Kidney (tissue), 14 donors: Measurements from ENCODE around the gene NEK8. TPM values are rescaled to one million over a fixed set of nuclear protein-coding genes. Genes with fewer than 3 reads are reported as not detected.

Experiments used
- DNase-seq, 5 donors: peaks; one replicate each; pipeline ENCODE4 v3.0.0-alpha.2; 2013 to 2020
- FAIRE-seq: peaks from 2 replicates; lab custom pipeline; 2012; peaks lifted over from hg19 to GRCh38; lab: Jason Lieb, UNC
- H3K27ac ChIP-seq, 2 donors: one replicate each; pipeline ENCODE4 v1.7.0; 2013; ENCODE audit warnings: low read depth in 2 of 2, low read length in 2 of 2, inconsistent platforms in 1 of 2
- H3K27me3 ChIP-seq: one replicate; pipeline ENCODE4 v1.7.1; 2013; ENCODE audit warnings: low read length, inconsistent platforms; ENCODE audit not compliant: control insufficient read depth, insufficient read depth
- H3K36me3 ChIP-seq, 3 donors: one replicate each; pipeline versions ENCODE4 v1.7.0 to v1.7.1; 2013; ENCODE audit warnings: low read length in 3 of 3, control low read depth in 1 of 3, inconsistent platforms in 1 of 3; ENCODE audit not compliant: insufficient read depth in 3 of 3, control insufficient read depth in 2 of 3
- H3K4me1 ChIP-seq, 3 donors: one replicate each; pipeline versions ENCODE4 v1.7.0 to v1.7.1; 2013; ENCODE audit warnings: low read length in 3 of 3, inconsistent platforms in 1 of 3, low read depth in 1 of 3; ENCODE audit not compliant: control insufficient read depth in 2 of 3, insufficient read depth in 2 of 3
- H3K4me3 ChIP-seq, 3 donors: one replicate each; pipeline versions ENCODE4 v1.7.0 to v1.8.1; 2013; ENCODE audit warnings: low read length in 3 of 3, control low read depth in 1 of 3, inconsistent platforms in 1 of 3
- H3K9ac ChIP-seq, 3 donors: one replicate each; pipeline versions ENCODE4 v1.7.0 to v1.7.1; 2013; ENCODE audit warnings: low read length in 3 of 3, control low read depth in 1 of 3, inconsistent platforms in 1 of 3
- H3K9me3 ChIP-seq, 3 donors: one replicate each; pipeline versions ENCODE4 v1.7.0 to v1.7.1; 2013; ENCODE audit warnings: low read length in 3 of 3, control low read depth in 1 of 3, inconsistent platforms in 1 of 3; ENCODE audit not compliant: control insufficient read depth in 2 of 3, insufficient read depth in 1 of 3
- intact Hi-C: fragments of 100-400 bp; cut with DNase I; formaldehyde crosslinking; loops from one replicate; pipeline ENCODE4 v1.11.1; 2022
- polyA plus RNA-seq: library from polyadenylated mRNA; stranded (reverse); fragments of 350-450 nt; fragmentation: Illumina TruSeq; extraction: RNeasy Lipid Tissue Mini Kit (QIAGEN cat#74804); gene quantifications from one replicate; pipeline ENCODE4 v1.2.3, GENCODE V29; 2014; ENCODE audit warnings: low read depth, low replicate concordance; ENCODE audit not compliant: insufficient read depth
- total RNA-seq: library from RNA; stranded (reverse); fragmentation: NEBNext Ultra II Directional; extraction: Animal tissue kit (Norgen Biotek cat#: 25700); gene quantifications from one replicate; pipeline ENCODE4 v1.2.1, GENCODE V29; 2021
- TF ChIP-seq, protein P1 (sequence below): IDR thresholded peaks from 3 replicates; pipeline ENCODE4 v1.5.1; 2012; ENCODE audit warnings: mild to moderate bottlenecking, moderate library complexity, borderline replicate concordance; ENCODE audit not compliant: insufficient read depth; ENCODE audit errors: extremely low read depth
- donor health status: control.
- donor health status: control.
- donor health status: control.
- donor health status: control.
- donor health status: control.
- donor health status: DM: yes; HTN: yes; CAD: no.
- donor health status: Normal renal cell carcinoma (clear cell type).

NEK8 gene
- total and polyA plus RNA-seq, 2 donors from 2014 or later = 4.7 to 20.6 TPM

DNA sequence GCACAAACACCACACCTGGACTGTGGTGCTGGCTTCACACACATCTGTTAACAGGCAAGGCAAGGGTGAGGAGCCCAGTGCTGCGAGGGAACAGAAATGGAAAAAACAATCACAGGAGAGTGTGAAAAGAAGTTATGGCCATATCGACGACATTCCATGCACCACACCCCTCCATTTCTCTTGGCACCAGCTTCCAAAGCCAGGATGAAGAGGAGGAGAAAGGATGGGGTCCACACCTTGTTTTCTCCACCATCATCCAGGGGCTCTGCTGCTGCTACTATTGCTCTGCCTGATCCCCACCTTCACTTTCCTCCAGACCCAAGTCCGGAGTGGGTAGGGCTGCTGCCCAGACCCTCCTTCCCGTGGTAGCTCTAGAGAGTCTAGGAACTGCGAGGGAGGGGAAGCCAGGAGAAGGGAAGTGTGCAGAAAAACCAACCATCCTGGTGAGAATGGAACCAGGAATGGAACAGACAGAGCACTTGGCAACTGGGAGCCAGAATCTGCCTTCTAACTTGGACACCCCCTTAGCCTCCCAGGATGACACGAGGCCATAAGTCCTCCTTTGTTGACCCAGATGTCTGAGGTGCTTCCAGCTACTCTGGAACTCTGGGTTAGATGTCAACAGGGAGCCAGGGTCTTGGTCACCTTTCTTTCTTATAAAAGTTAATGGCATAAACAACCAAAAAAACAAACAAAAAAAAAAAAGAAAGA, 15.7 kb upstream of the NEK8 start:
- peaks cover 0 to 15% (median 5%) of the 10 kb centered on the region in 3 donors for H3K36me3 ChIP-seq
- no peak overlapping the region for H3K27ac ChIP-seq
- H3K27me3 ChIP-seq = no peaks in the 10 kb centered on the region
- TF ChIP-seq, protein P1, sequence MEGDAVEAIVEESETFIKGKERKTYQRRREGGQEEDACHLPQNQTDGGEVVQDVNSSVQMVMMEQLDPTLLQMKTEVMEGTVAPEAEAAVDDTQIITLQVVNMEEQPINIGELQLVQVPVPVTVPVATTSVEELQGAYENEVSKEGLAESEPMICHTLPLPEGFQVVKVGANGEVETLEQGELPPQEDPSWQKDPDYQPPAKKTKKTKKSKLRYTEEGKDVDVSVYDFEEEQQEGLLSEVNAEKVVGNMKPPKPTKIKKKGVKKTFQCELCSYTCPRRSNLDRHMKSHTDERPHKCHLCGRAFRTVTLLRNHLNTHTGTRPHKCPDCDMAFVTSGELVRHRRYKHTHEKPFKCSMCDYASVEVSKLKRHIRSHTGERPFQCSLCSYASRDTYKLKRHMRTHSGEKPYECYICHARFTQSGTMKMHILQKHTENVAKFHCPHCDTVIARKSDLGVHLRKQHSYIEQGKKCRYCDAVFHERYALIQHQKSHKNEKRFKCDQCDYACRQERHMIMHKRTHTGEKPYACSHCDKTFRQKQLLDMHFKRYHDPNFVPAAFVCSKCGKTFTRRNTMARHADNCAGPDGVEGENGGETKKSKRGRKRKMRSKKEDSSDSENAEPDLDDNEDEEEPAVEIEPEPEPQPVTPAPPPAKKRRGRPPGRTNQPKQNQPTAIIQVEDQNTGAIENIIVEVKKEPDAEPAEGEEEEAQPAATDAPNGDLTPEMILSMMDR = no peak
- DNase-seq (peak in 1 of 5 donors; percentile 27), FAIRE-seq (no peak)
- H3K4me1 ChIP-seq = peaks cover 4 to 17% (median 8%) of the 10 kb centered on the region in 3 donors
- H3K9me3 ChIP-seq = no peaks in the 10 kb centered on the region
- no peak overlapping the region for H3K9ac ChIP-seq
- intact Hi-C loops = no loop called here
- no peak overlapping the region for H3K4me3 ChIP-seq

DNA sequence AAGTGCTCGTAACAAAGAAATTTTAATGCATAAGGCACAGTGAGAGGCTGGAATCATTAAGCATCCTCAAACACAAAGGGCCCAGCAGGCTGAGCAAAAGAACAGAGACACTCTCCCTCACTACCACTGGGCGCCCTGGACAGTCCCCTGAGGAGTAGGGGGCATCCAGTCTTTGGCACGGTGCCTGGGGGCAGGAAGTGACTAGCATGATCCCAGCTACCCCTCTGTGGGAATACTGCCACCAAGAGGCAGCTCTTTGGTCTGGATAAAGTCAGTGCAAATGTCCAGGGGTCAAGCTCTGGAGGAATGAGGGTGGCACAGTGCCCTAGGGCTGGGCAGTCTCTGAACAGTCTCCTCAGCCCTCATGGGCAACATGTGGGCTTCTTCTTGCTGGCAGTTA, 14.3 kb upstream of the NEK8 start:
- TF ChIP-seq, protein P1 = no peak
- no peaks in the 10 kb centered on the region for H3K27me3 ChIP-seq
- no peak overlapping the region for H3K9ac ChIP-seq
- H3K9me3 ChIP-seq = no peaks in the 10 kb centered on the region
- no peak overlapping the region for H3K27ac ChIP-seq
- H3K36me3 ChIP-seq = peaks cover 0 to 15% (median 5%) of the 10 kb centered on the region in 3 donors
- peaks cover 6 to 28% (median 11%) of the 10 kb centered on the region in 3 donors for H3K4me1 ChIP-seq
- intact Hi-C loops = no loop called here
- no peak for DNase-seq
- no peak overlapping the region for H3K4me3 ChIP-seq
- FAIRE-seq = no peak

DNA sequence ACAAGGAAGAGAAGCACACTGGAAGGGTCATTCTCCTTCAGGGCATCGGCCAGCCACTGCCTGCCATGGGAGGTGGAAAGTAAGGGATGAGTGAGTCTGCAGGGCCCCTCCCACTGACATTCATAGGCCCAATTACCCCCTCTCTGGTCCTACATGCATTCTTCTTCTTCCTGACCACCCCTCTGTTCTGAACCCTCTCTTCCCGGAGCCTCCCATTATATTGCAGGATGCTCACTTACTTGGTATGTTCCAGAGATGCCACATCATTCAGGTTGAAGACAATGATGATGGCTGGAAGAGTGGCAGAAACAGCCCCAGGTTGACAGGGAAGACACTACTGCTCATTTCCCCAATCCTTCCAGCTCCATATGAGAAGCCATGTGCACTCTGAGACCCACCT, 13.4 kb upstream of the NEK8 start:
- FAIRE-seq (no peak), DNase-seq (no peak)
- Histone ChIP-seq H3K27ac (no peak overlapping the region), H3K36me3 (peaks cover 0 to 15% (median 5%) of the 10 kb centered on the region in 3 donors), H3K27me3 (no peaks in the 10 kb centered on the region), H3K4me3 (no peak overlapping the region), H3K4me1 (peaks cover 6 to 28% (median 11%) of the 10 kb centered on the region in 3 donors), H3K9me3 (no peaks in the 10 kb centered on the region), H3K9ac (no peak overlapping the region)
- TF ChIP-seq, protein P1 = no peak
- intact Hi-C loops = no loop called here
